SK-N-MC (cell line): ENCODE data around the gene VAMP7.
"Not testable (repeated sequence)": the region's sequence is repeated elsewhere in the genome, so short reads cannot be mapped to it uniquely, and the experiment has no call there.

Experiments
- DNase-seq: peaks from one replicate; pipeline ENCODE4 v3.0.0-alpha.2; 2011; ENCODE audit warnings: low read depth, low spot score
- H3K27ac ChIP-seq: fragments of 200-600 bp; sonication (generic); 2 replicates; pipeline ENCODE4 v1.5.1; 2016; ENCODE audit warnings: mixed run types
- H3K36me3 ChIP-seq: fragments of 200-600 bp; sonication (generic); 2 replicates; pipeline ENCODE4 v1.6.1; 2017; ENCODE audit warnings: antibody characterized with exemption, low read length, mixed read lengths; ENCODE audit not compliant: insufficient read depth
- H3K4me3 ChIP-seq: fragments of 200-600 bp; sonication (generic); 2 replicates; pipeline ENCODE4 v1.5.1; 2016
- H3K9ac ChIP-seq: fragments of 200-600 bp; sonication (generic); 2 replicates; pipeline ENCODE4 v1.8.0; 2017; ENCODE audit warnings: mixed run types, mixed read lengths; ENCODE audit not compliant: insufficient read length
- H3K9me3 ChIP-seq: fragments of 200-600 bp; sonication (generic); 2 replicates; pipeline ENCODE4 v1.6.1; 2017; ENCODE audit warnings: low read depth, mild to moderate bottlenecking, antibody characterized with exemption, low read length, moderate library complexity, mixed read lengths
- EZH2 ChIP-seq: fragments of 200-600 bp; sonication (generic); IDR thresholded peaks from one replicate; pipeline ENCODE4 v1.6.1; 2017; ENCODE audit warnings: antibody characterized with exemption
- FOXP2 ChIP-seq: optimal IDR thresholded peaks from 2 replicates; pipeline ENCODE3; 2011; ENCODE audit warnings: mild to moderate bottlenecking, moderate library complexity; ENCODE audit not compliant: insufficient read depth; ENCODE audit errors: extremely low read length, control extremely low read depth
- POLR2AphosphoS5 ChIP-seq: IDR thresholded peaks from 2 replicates; pipeline ENCODE4 v1.6.1; 2012; ENCODE audit warnings: mild to moderate bottlenecking, low read depth, low read length, borderline replicate concordance

VAMP7 gene

DNA sequence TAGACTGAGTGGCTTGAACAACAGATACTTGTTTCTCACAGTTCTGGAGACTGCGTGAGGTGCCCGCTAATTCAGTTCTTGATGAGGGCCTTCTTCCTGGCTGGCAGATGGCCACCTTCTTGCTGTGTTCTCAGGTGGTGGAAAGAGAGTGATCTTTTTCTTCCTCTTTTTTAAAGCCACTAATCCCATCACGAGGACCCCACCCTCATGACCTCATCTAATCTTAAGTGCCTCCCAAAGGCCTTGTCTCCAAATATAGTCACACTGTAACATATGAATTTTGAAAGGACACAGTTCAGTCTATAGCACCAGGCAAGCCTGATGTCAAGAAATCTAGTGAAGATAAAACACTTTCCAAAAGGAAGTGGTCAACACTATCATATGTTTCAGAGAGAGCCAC, 12.4 kb downstream of the VAMP7 start:
- H3K9ac ChIP-seq: no peak overlapping the region
- peaks cover 14% of the 10 kb centered on the region; the same call in 1 of the 2 replicates for H3K36me3 ChIP-seq
- no peak overlapping the region for H3K4me3 ChIP-seq
- no peaks in the 10 kb centered on the region for H3K9me3 ChIP-seq
- H3K27ac ChIP-seq: no peak overlapping the region
- no peak for DNase-seq
- TF ChIP-seq FOXP2 (no peak), EZH2 (no peak), POLR2AphosphoS5 (no peak)

DNA sequence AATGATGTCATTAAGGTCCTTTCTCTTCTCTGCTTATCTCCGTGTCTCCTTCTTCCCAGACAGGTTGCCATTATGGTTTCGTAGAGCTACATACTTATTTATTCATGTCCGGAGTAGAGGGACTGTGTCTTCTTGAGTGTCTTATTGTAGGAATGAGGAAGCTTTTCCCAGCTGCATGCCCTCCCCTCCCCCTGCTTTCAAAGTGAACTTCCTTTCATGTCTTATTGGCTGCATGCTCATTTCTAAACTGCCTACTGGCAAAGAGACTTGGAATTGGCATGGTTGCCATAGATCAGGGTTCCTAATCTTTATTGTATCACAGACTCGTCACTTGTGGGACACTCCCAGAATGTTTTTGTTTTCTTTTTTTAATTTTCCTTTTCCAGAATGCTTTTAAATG, 15.4 kb downstream of the VAMP7 start:
- no peaks in the 10 kb centered on the region for H3K9me3 ChIP-seq
- no peak for DNase-seq
- no peak overlapping the region for H3K4me3 ChIP-seq
- TF ChIP-seq FOXP2 (no peak), POLR2AphosphoS5 (no peak), EZH2 (no peak)
- peaks cover 26% of the 10 kb centered on the region for H3K36me3 ChIP-seq
- no peak overlapping the region for H3K9ac ChIP-seq
- H3K27ac ChIP-seq: no peak overlapping the region

DNA sequence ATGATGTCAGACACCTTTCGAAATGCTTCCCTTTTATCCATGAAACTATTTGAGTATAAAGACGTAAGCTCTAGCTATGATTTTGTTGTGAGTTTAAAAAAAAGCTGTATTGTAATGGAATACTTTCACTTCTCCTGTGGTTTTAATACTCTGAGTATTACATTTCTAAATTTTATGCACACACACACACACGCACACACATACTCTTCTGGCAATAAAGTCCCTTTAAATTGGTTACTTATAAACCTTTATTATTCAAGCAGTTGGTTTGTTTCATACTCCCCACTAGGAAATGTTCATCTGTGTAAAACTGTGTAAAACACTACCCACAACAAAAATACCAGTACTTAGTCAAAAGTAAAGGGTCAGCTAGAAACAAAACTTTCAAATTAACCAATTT, 18.2 kb downstream of the VAMP7 start:
- TF ChIP-seq POLR2AphosphoS5 (no peak), EZH2 (no peak), FOXP2 (no peak)
- H3K4me3 ChIP-seq: no peak overlapping the region
- H3K27ac ChIP-seq: no peak overlapping the region
- peaks cover 20% of the 10 kb centered on the region for H3K36me3 ChIP-seq
- no peak overlapping the region for H3K9ac ChIP-seq
- H3K9me3 ChIP-seq: no peaks in the 10 kb centered on the region
- no peak for DNase-seq

DNA sequence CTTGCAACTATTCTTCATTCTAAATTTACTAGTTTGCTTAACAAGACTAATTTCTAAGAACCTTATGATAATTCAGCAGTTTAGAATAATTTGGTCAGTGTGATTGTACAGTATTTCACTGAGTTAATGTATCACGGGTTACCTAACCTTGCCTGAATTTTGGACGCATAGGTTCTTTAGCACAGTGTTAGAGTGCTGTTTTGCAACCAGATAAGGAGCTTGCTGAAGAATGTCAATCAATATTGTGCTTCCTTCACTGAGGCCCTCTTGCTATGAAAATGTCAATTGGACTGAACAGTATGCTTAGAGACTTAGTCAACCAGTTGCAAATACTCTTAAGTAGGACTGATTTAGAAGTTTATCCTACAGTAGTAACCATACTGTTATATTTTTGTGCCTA, 19.6 kb downstream of the VAMP7 start:
- Histone ChIP-seq H3K4me3 (no peak overlapping the region), H3K27ac (no peak overlapping the region), H3K36me3 (peaks cover 20% of the 10 kb centered on the region), H3K9me3 (no peaks in the 10 kb centered on the region), H3K9ac (no peak overlapping the region)
- TF ChIP-seq FOXP2: no peak
- no peak for TF ChIP-seq EZH2
- no peak for DNase-seq

DNA sequence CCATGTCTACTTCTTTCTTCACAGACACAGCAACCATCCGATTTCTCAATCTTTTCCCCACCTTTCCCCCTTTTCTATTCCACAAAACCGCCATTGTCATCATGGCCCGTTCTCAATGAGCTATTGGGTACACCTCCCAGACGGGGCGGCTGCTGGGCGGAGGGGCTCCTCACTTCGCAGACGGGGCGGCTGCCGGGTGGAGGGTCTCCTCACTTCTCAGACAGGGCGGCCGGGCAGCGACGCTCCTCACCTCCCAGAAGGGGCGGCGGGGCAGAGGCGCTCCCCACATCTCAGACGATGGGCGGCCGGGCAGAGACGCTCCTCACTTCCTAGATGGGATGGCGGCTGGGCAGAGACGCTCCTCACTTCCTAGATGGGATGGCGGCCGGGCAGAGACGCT, 26.5 kb downstream of the VAMP7 start:
- H3K9ac ChIP-seq, H3K36me3 ChIP-seq, H3K4me3 ChIP-seq, H3K9me3 ChIP-seq, H3K27ac ChIP-seq, DNase-seq: not testable (repeated sequence)

DNA sequence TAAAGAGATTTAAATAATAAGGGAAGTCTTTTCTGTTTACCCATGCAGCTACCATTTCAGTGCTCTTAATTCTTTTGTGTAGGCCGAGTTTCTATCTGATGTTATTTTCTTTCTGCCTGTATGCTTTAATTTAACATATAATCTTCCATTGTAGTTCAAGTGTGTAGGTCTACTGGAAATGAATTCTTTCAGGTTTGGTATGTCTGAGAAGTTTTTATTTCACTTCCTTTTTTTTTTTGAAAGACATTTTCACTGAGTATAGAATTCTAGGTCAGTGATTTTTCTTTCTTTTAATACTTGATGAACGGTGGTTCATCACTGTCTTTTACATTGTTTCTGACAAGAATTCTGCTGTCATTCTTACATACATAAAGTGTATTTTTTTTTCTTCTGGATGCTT, 42.1 kb downstream of the VAMP7 start:
- DNase-seq: no peak
- Histone ChIP-seq H3K36me3 (peaks cover 2% of the 10 kb centered on the region; the same call in 1 of the 2 replicates), H3K27ac (no peak overlapping the region), H3K9me3 (no peaks in the 10 kb centered on the region), H3K4me3 (no peak overlapping the region), H3K9ac (no peak overlapping the region)
- TF ChIP-seq POLR2AphosphoS5: no peak
- no peak for TF ChIP-seq EZH2
- no peak for TF ChIP-seq FOXP2

DNA sequence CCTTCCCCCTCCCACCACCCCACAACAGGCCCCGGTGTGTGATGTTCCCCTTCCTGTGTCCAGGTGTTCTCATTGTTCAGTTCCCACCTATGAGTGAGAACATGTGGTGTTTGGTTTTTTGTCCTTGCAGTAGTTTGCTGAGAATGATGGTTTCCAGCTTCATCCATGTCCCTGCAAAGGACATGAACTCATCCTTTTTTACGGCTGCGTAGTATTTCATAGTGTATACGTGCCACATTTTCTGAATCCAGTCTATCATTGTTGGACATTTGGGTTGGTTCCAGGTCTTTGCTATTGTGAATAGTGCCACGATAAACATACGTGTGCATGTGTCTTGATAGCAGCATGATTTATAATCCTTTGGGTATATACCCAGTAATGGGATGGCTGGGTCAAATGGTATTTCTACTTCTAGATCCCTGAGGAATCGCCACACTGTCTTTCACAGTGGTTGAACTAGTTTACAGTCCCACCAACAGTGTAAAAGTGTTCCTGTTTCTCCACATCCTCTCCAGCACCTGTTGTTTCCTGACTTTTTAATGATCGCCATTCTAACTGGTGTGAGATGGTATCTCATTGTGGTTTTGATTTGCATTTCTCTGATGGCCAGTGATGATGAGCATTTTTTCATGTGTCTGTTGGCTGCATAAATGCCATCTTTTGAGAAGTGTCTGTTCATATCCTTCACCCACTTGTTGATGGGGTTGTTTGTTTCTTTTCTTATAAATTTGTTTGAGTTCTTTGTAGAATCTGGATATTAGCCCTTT, 49.9 kb downstream of the VAMP7 start:
- not testable (repeated sequence) for H3K27ac ChIP-seq, DNase-seq, H3K36me3 ChIP-seq, H3K4me3 ChIP-seq, H3K9ac ChIP-seq, H3K9me3 ChIP-seq

DNA sequence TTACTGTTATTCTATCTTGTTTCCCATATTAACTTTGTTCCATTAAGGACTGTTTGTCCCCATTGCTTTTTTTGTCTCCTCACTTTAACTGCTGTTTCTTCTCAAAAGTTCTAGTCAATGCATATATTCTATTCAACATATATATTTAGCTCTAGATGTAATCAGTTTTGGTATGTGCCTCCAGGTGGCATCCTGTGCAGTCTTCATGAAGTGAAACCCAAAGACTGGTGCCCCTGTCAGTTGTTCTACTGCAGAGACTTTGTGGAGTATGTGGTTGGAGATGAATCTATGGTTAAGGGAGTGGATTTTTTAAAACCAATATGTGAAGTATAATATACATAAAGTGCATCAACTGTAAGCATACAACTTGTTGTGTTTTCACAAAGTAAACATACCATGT, 57.0 kb downstream of the VAMP7 start:
- DNase-seq: no peak
- TF ChIP-seq EZH2: no peak
- TF ChIP-seq FOXP2: no peak
- no peak for TF ChIP-seq POLR2AphosphoS5

DNA sequence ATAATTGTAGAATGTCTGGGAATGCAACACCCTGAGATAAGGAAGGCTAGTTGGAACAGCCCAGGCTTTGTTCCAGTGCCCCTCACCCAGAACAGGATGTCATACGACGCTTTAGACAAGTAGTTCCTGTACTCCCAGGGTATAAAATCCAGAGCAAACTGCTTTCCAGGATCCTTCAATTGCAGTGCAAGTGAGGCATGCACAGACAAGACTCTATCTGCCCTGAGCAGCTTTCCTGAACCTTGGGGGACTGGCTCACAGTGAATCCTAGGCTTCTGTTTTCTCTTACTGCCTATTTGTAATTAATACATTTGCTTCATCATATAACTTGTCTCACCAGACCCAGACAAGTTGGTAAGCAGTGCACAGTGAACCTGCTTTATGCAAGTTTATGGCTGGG, 68.0 kb downstream of the VAMP7 start:
- no peak for TF ChIP-seq EZH2
- no peak for TF ChIP-seq FOXP2
- no peak for TF ChIP-seq POLR2AphosphoS5
- Histone ChIP-seq H3K4me3 (no peak overlapping the region), H3K9ac (no peak overlapping the region), H3K9me3 (no peaks in the 10 kb centered on the region), H3K27ac (no peak overlapping the region), H3K36me3 (no peaks in the 10 kb centered on the region)
- DNase-seq: no peak

More for the DNA sequence above, 57.0 kb downstream of the VAMP7 start:
- H3K27ac ChIP-seq: no peak overlapping the region
- no peak overlapping the region for H3K9ac ChIP-seq
- no peak overlapping the region for H3K4me3 ChIP-seq
- no peaks in the 10 kb centered on the region for H3K9me3 ChIP-seq
- no peaks in the 10 kb centered on the region for H3K36me3 ChIP-seq
